Neutrophil (primary cell): ENCODE measurements around the gene TIMP1.

Experiments
- H3K27ac ChIP-seq: fragments of 200-600 bp; sonication (generic); 2 replicates; pipeline ENCODE4 v1.5.1; 2016; ENCODE audit warnings: mild to moderate bottlenecking, moderate library complexity
- H3K27me3 ChIP-seq: fragments of 200-600 bp; sonication (generic); 2 replicates; pipeline ENCODE4 v1.6.0; 2016; ENCODE audit warnings: mild to moderate bottlenecking
- H3K36me3 ChIP-seq: fragments of 200-600 bp; sonication (generic); 2 replicates; pipeline ENCODE4 v1.5.1; 2017
- H3K4me1 ChIP-seq, 2 experiments: fragments of 200-600 bp in 1 of 2; sonication (generic) in 1 of 2; 1 replicate in 1 of 2; 2 replicates in 1 of 2; pipeline versions ENCODE4 v1.5.1 to v1.6.1; 2013 to 2016; ENCODE audit warnings: low read depth in 1 of 2, low read length in 1 of 2, mild to moderate bottlenecking in 1 of 2, moderate library complexity in 1 of 2; ENCODE audit not compliant: control insufficient read depth in 1 of 2, insufficient read depth in 1 of 2
- H3K4me3 ChIP-seq, 2 experiments: fragments of 200-600 bp in 1 of 2; sonication (generic) in 1 of 2; 1 replicate in 1 of 2; 2 replicates in 1 of 2; pipeline ENCODE4 v1.5.1; 2013 to 2016; ENCODE audit warnings: low read depth in 1 of 2, low read length in 1 of 2, mild to moderate bottlenecking in 1 of 2, moderate library complexity in 1 of 2
- H3K9me3 ChIP-seq: fragments of 200-600 bp; sonication (generic); 2 replicates; pipeline ENCODE4 v1.5.1; 2016
- CTCF ChIP-seq: fragments of 200-600 bp; sonication (generic); IDR thresholded peaks from 2 replicates; pipeline ENCODE4 v1.5.1; 2016; ENCODE audit warnings: antibody characterized with exemption

Gene TIMP1

GRCh38 chrX:47633689-47634590, 51.7 kb downstream of the TIMP1 start:
- TF ChIP-seq CTCF: no peak
- Histone ChIP-seq H3K36me3 (no peaks in the 10 kb centered on the region), H3K4me3 (no peak overlapping the region), H3K4me1 (peaks cover 66 to 70% of the 10 kb centered on the region in 2 experiments), H3K27ac (peak overlapping the region; percentile 97), H3K27me3 (no peaks in the 10 kb centered on the region), H3K9me3 (no peaks in the 10 kb centered on the region)

GRCh38 chrX:47634871-47635575, 52.8 kb downstream of the TIMP1 start:
- H3K36me3 ChIP-seq: no peaks in the 10 kb centered on the region
- H3K27ac ChIP-seq: peak overlapping the region; percentile 97

More at GRCh38 chrX:47634871-47635575, 52.8 kb downstream of the TIMP1 start:
- Histone ChIP-seq H3K9me3 (no peaks in the 10 kb centered on the region), H3K4me3 (no peak overlapping the region), H3K4me1 (peaks cover 64 to 66% of the 10 kb centered on the region in 2 experiments), H3K27me3 (no peaks in the 10 kb centered on the region)
- no peak for TF ChIP-seq CTCF
